HepG2 (cell line): ENCODE data around the gene EBF4. TPM values are rescaled to one million over a fixed set of nuclear protein-coding genes. Genes with fewer than 3 reads are reported as not detected.

Experiments used
- ADNP ChIP-seq: sonication (generic); formaldehyde crosslinking; IDR thresholded peaks from 2 replicates; pipeline ENCODE4 v1.4.0; 2020; ENCODE audit warnings: missing genetic modification reagents
- ATF3 ChIP-seq: sonication (generic); formaldehyde crosslinking; IDR thresholded peaks from 2 replicates; pipeline ENCODE4 v1.4.0; 2020; ENCODE audit warnings: missing genetic modification reagents
- DNMT1 ChIP-seq: sonication (generic); formaldehyde crosslinking; IDR thresholded peaks from 2 replicates; pipeline ENCODE4 v1.5.1; 2020; ENCODE audit warnings: mild to moderate bottlenecking, missing genetic modification reagents
- LCORL ChIP-seq, 2 experiments: fragments of 450-650 bp in 1 of 2; sonication (generic) in 1 of 2; formaldehyde crosslinking in 1 of 2; IDR thresholded peaks; 2 replicates each; pipeline versions ENCODE4 v1.5.0 to v1.6.1; 2017 to 2020; ENCODE audit warnings: antibody characterized with exemption in 1 of 2, missing genetic modification reagents in 1 of 2
- MAFF ChIP-seq: IDR thresholded peaks from 2 replicates; pipeline ENCODE4 v1.6.1; 2011; ENCODE audit warnings: low read depth, low read length, improper control_type of control experiment
- NFAT5 ChIP-seq: sonication (generic); formaldehyde crosslinking; IDR thresholded peaks from 2 replicates; pipeline ENCODE4 v1.4.0; 2020; ENCODE audit warnings: missing genetic modification reagents
- ZNF256 ChIP-seq: sonication (generic); formaldehyde crosslinking; conservative IDR thresholded peaks from 2 replicates; pipeline ENCODE4 v1.4.0; 2020; ENCODE audit warnings: missing genetic modification reagents
- ZNF609 ChIP-seq: sonication (generic); formaldehyde crosslinking; IDR thresholded peaks from 2 replicates; pipeline ENCODE4 v1.4.0; 2020; ENCODE audit warnings: mild to moderate bottlenecking, missing genetic modification reagents, borderline replicate concordance
- ZNF616 ChIP-seq: sonication (generic); formaldehyde crosslinking; IDR thresholded peaks from 2 replicates; pipeline ENCODE4 v1.5.0; 2020; ENCODE audit warnings: low read depth, mild to moderate bottlenecking, missing genetic modification reagents
- polyA plus RNA-seq, 8 experiments: library from polyadenylated mRNA; depleted of rRNA in 3 of 8; stranded (reverse) in 7 of 8; unstranded in 1 of 8; fragments of >200 nt; fragmentation: Illumina TruSeq in 4 of 8; extraction: Trizol in 4 of 8; gene quantifications; 2 replicates each; pipeline versions ENCODE4 v1.2.1 to v1.2.3, GENCODE V29; 2011 to 2016; ENCODE audit warnings: low read depth in 4 of 8, missing spikeins in 1 of 8, mixed read lengths in 1 of 8; ENCODE audit not compliant: insufficient read depth in 1 of 8
- total RNA-seq, 5 experiments: library from RNA; depleted of rRNA; stranded (reverse); fragments of >200 nt; fragmentation: Illumina TruSeq; extraction: Trizol; gene quantifications; 2 replicates each; pipeline ENCODE4 v1.2.3, GENCODE V29; 2016; ENCODE audit warnings: low read depth in 1 of 5

EBF4 gene
- total and polyA plus RNA-seq, 2 of the 13 experiments (the other 11 are each of a cell fraction or from before 2014, with no cell fraction given) = 0.84 to 2.2 TPM

GRCh38 chr20:2691663-2692035 is 931 bp upstream of the EBF4 start (continued):
- TF ChIP-seq ZNF609 (CRISPR knock-in tag) (no peak), ADNP (CRISPR knock-in tag) (no peak), MAFF (no peak), ATF3 (no peak), LCORL (IDR thresholded peaks at IDR 0.05) (no peak), LCORL (CRISPR knock-in tag; IDR thresholded peaks at IDR 0.05) (no peak), ZNF616 (no peak), NFAT5 (no peak), DNMT1 (no peak), ZNF256 (CRISPR knock-in tag) (no peak)
